ENCODE data around the gene DMBX1.

GRCh38 chr1:46537651-46538050, 48.0 kb downstream of the DMBX1 start:
- TF ChIP-seq, protein P1, sequence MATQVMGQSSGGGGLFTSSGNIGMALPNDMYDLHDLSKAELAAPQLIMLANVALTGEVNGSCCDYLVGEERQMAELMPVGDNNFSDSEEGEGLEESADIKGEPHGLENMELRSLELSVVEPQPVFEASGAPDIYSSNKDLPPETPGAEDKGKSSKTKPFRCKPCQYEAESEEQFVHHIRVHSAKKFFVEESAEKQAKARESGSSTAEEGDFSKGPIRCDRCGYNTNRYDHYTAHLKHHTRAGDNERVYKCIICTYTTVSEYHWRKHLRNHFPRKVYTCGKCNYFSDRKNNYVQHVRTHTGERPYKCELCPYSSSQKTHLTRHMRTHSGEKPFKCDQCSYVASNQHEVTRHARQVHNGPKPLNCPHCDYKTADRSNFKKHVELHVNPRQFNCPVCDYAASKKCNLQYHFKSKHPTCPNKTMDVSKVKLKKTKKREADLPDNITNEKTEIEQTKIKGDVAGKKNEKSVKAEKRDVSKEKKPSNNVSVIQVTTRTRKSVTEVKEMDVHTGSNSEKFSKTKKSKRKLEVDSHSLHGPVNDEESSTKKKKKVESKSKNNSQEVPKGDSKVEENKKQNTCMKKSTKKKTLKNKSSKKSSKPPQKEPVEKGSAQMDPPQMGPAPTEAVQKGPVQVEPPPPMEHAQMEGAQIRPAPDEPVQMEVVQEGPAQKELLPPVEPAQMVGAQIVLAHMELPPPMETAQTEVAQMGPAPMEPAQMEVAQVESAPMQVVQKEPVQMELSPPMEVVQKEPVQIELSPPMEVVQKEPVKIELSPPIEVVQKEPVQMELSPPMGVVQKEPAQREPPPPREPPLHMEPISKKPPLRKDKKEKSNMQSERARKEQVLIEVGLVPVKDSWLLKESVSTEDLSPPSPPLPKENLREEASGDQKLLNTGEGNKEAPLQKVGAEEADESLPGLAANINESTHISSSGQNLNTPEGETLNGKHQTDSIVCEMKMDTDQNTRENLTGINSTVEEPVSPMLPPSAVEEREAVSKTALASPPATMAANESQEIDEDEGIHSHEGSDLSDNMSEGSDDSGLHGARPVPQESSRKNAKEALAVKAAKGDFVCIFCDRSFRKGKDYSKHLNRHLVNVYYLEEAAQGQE (IDR thresholded peaks at IDR 0.05; ENCODE audit: borderline replicate concordance), result no peak
- TF ChIP-seq CTCF (IDR thresholded peaks at IDR 0.05; ENCODE audit: poor library complexity, severe bottlenecking), result no peak
- TF ChIP-seq TAF1 (IDR thresholded peaks at IDR 0.05; ENCODE audit: low read depth), result no peak
- no peak for TF ChIP-seq EZH2 (IDR thresholded peaks at IDR 0.05; ENCODE audit: borderline replicate concordance, insufficient read depth, low read length, poor library complexity, severe bottlenecking)
- no peak for TF ChIP-seq POLR2AphosphoS5 (IDR thresholded peaks at IDR 0.05)
- TF ChIP-seq SMC3 (conservative IDR thresholded peaks at IDR 0.05; ENCODE audit: poor library complexity), result no peak
- no peak for TF ChIP-seq RAD21 (conservative IDR thresholded peaks at IDR 0.05)
- TF ChIP-seq EP300 (conservative IDR thresholded peaks at IDR 0.05; ENCODE audit: poor library complexity, severe bottlenecking), result no peak

All from neural cell (in vitro differentiated cells).